Peyer's patch (tissue), 4 donors: ENCODE measurements around the gene ICE2. TPM values are rescaled to one million over a fixed set of nuclear protein-coding genes. Genes with fewer than 3 reads are reported as not detected.

ENCODE experiments used
- DNase-seq, 3 donors: peaks; one replicate each; pipeline ENCODE4 v3.0.0-alpha.2; 2017 to 2019
- H3K27ac ChIP-seq, 4 donors: fragments of 200-600 bp; sonication (generic); one replicate each; pipeline ENCODE4 v1.5.1; 2016 to 2019
- H3K27me3 ChIP-seq, 2 donors: fragments of 200-600 bp; sonication (generic); one replicate each; pipeline ENCODE4 v1.5.1; 2019
- H3K36me3 ChIP-seq, 3 donors: fragments of 200-600 bp; sonication (generic); one replicate each; pipeline ENCODE4 v1.5.1; 2016 to 2019
- H3K4me1 ChIP-seq, 4 donors: fragments of 200-600 bp; sonication (generic); one replicate each; pipeline ENCODE4 v1.5.1; 2016 to 2019
- H3K4me3 ChIP-seq, 4 donors: fragments of 200-600 bp; sonication (generic); 1 replicate in 3 of 4; 2 replicates in 1 of 4; pipeline ENCODE4 v1.5.1; 2016 to 2019; ENCODE audit warnings: mild to moderate bottlenecking in 1 of 4
- H3K9me3 ChIP-seq, 4 donors: fragments of 200-600 bp; sonication (generic); one replicate each; pipeline ENCODE4 v1.5.1; 2016 to 2019; ENCODE audit warnings: mild to moderate bottlenecking in 1 of 4
- CTCF ChIP-seq, 6 experiments: fragments of 450-650 bp in 4 of 6; fragments of 200-600 bp in 2 of 6; sonication (generic) in 1 of 6; IDR thresholded peaks; one replicate each; pipeline ENCODE4 v1.5.1; 2017 to 2019; ENCODE audit warnings: antibody characterized with exemption in 6 of 6, mild to moderate bottlenecking in 3 of 6, moderate library complexity in 1 of 6
- POLR2A ChIP-seq, 2 donors: fragments of 450-650 bp; IDR thresholded peaks; one replicate each; pipeline ENCODE4 v1.5.1; 2017; ENCODE audit warnings: antibody characterized with exemption in 2 of 2, mild to moderate bottlenecking in 2 of 2, moderate library complexity in 2 of 2
- total RNA-seq, 4 donors: library from RNA; depleted of rRNA; stranded (reverse); fragments of >200 nt; gene quantifications; one replicate each; pipeline ENCODE4 v1.1.0, GENCODE V29; 2016

The ICE2 gene
- total RNA-seq, 4 donors from 2014 or later = 14.7 to 27.2 (median 19.6) TPM

- H3K4me3 ChIP-seq = peak overlapping the region in 2 of 4 donors; percentile 2 to 14
- H3K27me3 ChIP-seq = no peaks in the 10 kb centered on the region
- peak in 2 of 3 donors; percentile 71 to 85 for DNase-seq
- peak in 1 of 2 donors; percentile 30 for TF ChIP-seq POLR2A (IDR thresholded peaks at IDR 0.05)
- peak in 2 of 6 experiments; percentile 7 to 24 for TF ChIP-seq CTCF (IDR thresholded peaks at IDR 0.05)
- no peaks in the 10 kb centered on the region for H3K9me3 ChIP-seq
- H3K4me1 ChIP-seq = peaks cover 0 to 78% (median 18%) of the 10 kb centered on the region in 4 donors
- peaks cover 0 to 10% (median 0%) of the 10 kb centered on the region in 3 donors for H3K36me3 ChIP-seq
- peak overlapping the region; percentile 19 to 100 (median 92) for H3K27ac ChIP-seq
Observed at GRCh38 chr15:60390871-60391501, 88.0 kb downstream of the ICE2 start.

- Histone ChIP-seq H3K27ac (peak overlapping the region in 3 of 4 donors; percentile 88 to 100 (median 97)), H3K36me3 (peaks cover 0 to 7% (median 0%) of the 10 kb centered on the region in 3 donors), H3K9me3 (no peaks in the 10 kb centered on the region), H3K4me1 (peaks cover 0 to 71% (median 16%) of the 10 kb centered on the region in 4 donors), H3K27me3 (no peaks in the 10 kb centered on the region), H3K4me3 (peak overlapping the region in 1 of 4 donors; percentile 2)
- DNase-seq = no peak
- TF ChIP-seq POLR2A (IDR thresholded peaks at IDR 0.05) = no peak
- TF ChIP-seq CTCF (IDR thresholded peaks at IDR 0.05) = no peak
Observed at GRCh38 chr15:60390231-60390630, 88.7 kb downstream of the ICE2 start.

- TF ChIP-seq CTCF (IDR thresholded peaks at IDR 0.05) = no peak
- no peak for TF ChIP-seq POLR2A (IDR thresholded peaks at IDR 0.05)
- no peaks in the 10 kb centered on the region for H3K27me3 ChIP-seq
- peaks cover 0 to 10% (median 0%) of the 10 kb centered on the region in 3 donors for H3K36me3 ChIP-seq
- no peak for DNase-seq
- peaks cover 0 to 63% (median 16%) of the 10 kb centered on the region in 4 donors for H3K4me1 ChIP-seq
- peak overlapping the region in 2 of 4 donors; percentile 6 to 30 for H3K4me3 ChIP-seq
- peak overlapping the region in 1 of 4 donors; percentile 38 for H3K27ac ChIP-seq
- no peaks in the 10 kb centered on the region for H3K9me3 ChIP-seq
Observed at GRCh38 chr15:60389261-60390077, 89.5 kb downstream of the ICE2 start.

- no peak for TF ChIP-seq CTCF (IDR thresholded peaks at IDR 0.05)
- no peak overlapping the region for H3K27ac ChIP-seq
- peaks cover 0 to 24% (median 0%) of the 10 kb centered on the region in 3 donors for H3K36me3 ChIP-seq
Observed at GRCh38 chr15:60387321-60387720, 91.6 kb downstream of the ICE2 start.

GRCh38 chr15:60386615-60387014, 92.3 kb downstream of the ICE2 start:
- TF ChIP-seq POLR2A (IDR thresholded peaks at IDR 0.05) = no peak
- TF ChIP-seq CTCF (IDR thresholded peaks at IDR 0.05) = no peak
- peaks cover 0 to 35% (median 4%) of the 10 kb centered on the region in 4 donors for H3K4me1 ChIP-seq
- no peak for DNase-seq
- no peak overlapping the region for H3K27ac ChIP-seq
- no peaks in the 10 kb centered on the region for H3K27me3 ChIP-seq
- no peaks in the 10 kb centered on the region for H3K9me3 ChIP-seq
- no peak overlapping the region for H3K4me3 ChIP-seq
- peaks cover 0 to 31% (median 0%) of the 10 kb centered on the region in 3 donors for H3K36me3 ChIP-seq

More at GRCh38 chr15:60387321-60387720, 91.6 kb downstream of the ICE2 start:
- H3K4me1 ChIP-seq = peaks cover 0 to 42% (median 4%) of the 10 kb centered on the region in 4 donors
- no peak for DNase-seq
- H3K4me3 ChIP-seq = no peak overlapping the region
- H3K9me3 ChIP-seq = no peaks in the 10 kb centered on the region
- no peaks in the 10 kb centered on the region for H3K27me3 ChIP-seq
